Stimulated activated CD8-positive, alpha-beta memory T cell treated with anti-CD3 and anti-CD28 coated beads, Interleukin-2, amount 100 ng/mL, for 1 hour (primary cell): ENCODE results near the gene ATXN7L1.
A peak's percentile ranks its signal among the peaks of the same experiment; 100 is the strongest.

Experiments used
- DNase-seq, 2 donors: peaks; one replicate each; pipeline ENCODE4 v3.0.0-alpha.2; 2020; ENCODE audit warnings: low read depth in 2 of 2

Gene ATXN7L1

DNA sequence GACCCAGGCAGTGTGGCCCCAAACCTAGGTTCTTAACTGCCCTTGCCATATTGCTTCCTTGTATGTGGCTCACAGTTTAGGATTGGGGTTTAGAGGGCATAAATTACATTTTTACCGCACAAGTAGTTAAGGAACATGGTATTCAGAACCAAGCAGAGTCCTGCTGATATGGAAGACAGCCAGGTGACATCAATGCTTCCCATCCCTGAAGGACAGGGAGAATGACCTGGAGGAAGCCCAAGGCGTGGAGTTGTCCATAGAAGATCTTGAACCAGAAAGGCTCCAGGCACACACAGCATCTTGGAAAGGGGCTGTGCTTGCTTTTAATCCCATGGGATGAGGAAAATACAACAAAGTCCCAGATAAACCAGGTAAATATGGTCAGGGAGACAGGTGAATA lies 48.3 kb downstream of the ATXN7L1 start:
- no peak for DNase-seq

GRCh38 chr7:105827151-105827875 lies 49.1 kb downstream of the ATXN7L1 start:
- DNase-seq = no peak

DNA sequence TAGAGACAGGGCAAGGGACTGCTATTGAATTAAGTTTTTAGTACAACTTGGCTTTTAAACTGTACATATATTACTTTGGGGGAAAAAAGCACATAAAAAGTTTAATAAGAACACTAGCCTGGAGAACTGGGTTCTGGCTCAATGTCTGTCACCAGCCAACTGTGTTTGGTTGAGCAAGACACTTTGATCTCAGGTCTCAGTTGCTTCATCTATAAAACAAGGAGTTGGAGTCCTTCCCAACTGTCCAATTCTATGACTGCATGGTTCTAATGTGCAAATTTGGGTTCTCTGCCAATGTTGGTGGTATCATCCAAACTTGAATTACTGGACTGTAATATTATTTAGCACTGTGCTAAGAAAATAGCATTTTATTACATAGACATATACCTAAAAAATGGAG lies 50.3 kb downstream of the ATXN7L1 start:
- DNase-seq = no peak

DNA sequence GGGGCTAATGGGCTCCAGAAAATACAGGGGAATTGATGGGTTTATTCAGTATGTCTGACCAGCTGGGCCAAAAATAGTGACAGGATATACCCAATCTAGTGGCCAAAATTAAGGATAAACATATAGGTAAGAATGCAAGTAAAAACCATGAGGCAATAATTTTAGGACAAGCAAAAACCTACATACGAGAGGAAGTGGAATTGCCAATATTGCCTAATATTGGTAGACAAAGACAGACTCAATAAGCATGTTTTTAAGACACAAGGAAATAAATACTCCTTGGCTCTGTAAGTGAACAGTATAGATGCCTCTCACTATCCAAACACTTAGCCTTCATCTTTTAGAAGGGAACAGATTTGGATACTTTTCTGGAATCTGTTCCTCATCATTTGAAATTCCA lies 51.0 kb downstream of the ATXN7L1 start:
- DNase-seq = no peak

DNA sequence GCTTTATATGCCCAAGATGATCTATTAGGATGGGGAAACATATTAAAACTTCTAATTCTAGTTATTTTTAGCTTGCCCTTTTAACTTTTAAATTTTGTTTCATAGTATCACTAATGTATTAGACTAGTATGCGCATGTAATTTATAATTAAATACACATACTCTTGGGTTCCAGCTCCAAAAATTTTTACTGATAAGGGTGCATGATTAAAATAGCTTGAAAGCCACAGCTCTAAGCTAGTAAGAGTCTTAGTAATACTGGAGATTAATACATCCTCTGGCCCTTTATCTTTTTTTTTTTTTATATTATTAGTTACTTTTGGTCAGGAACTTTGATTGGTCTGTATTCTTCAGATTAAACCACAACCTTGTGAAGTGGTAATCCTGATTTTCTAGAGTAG lies 53.6 kb downstream of the ATXN7L1 start:
- no peak for DNase-seq

GRCh38 chr7:105821527-105821926 lies 54.9 kb downstream of the ATXN7L1 start:
- DNase-seq = no peak

GRCh38 chr7:105820363-105821066 lies 55.9 kb downstream of the ATXN7L1 start:
- no peak for DNase-seq

GRCh38 chr7:105819559-105819958 lies 56.8 kb downstream of the ATXN7L1 start:
- no peak for DNase-seq

DNA sequence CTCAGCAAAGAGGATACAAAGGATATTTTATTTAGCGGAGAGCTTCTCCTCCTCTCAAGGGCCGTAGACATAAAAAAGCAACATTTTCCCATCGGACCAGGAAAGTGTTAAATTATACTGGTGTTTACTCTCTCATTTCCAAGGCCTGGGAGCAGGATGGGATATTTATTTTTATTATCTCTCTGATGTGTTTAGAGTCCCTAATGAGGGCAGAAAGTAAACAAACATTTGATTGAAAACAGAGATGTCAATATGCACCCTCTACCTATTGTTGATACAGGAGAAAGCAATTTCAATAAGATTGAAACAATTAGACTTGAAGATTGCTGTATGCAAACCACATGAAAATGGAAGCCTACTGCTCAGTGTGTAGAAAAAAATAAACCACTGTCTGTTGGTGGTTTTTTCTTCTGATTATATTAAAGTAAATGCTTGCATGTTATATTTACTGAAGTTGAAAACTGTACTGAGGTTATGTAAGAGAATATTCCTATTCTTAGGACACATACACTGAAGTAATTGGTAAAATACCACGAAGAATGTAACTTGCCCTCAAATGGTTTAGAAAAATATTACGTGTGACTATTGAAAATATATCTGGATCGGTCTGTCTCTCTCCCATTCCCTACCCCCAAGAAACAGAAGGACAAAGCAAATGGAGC lies 59.3 kb downstream of the ATXN7L1 start:
- no peak for DNase-seq

DNA sequence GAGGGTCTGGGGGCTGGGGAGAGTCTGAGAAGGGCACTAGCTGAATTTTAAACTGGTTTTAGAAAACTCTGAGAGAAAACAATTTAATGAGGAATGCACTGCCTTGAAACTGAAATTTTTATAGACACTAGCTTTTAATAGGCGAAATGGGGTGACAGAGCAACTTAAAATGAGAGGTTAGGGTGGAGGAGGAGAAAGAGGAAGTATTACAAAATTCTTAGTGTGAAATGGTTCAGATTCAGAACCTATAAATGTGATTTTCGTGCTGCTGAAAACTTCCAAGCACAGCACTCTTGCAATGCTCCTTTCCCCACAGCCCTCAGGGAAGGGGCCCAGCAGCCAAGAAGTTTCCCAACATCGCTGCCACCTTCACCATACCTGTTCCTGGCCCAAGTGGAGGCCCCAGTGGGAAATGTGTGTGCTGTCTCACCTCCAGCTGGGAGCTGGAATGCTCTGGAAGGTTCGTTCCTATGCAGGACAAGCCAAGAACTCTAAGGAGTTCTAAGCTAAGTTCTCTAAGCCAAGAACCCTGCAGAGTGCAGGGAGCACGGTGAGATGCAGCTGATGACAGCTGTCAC lies 60.0 kb downstream of the ATXN7L1 start:
- no peak for DNase-seq

DNA sequence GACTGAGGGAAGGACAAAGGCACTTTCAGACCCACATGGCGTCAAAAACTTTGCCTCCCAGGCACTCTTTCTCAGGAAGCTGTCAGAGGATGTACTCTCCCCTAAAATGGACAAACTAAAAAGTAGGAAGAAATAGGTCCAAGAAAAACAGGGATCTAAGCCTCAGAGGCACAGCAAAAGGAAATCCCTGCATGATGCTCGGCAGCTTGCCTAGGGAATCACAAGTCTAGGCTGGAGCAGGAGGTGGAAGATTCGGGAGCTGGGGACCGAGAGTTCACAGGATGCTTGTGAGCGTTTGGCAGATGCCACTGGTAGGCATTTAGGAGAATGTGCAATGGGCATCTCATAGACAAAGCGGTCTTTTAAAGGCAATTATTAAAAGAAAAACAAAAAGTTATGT lies 60.8 kb downstream of the ATXN7L1 start:
- DNase-seq = no peak

- DNase-seq = no peak
Measured at GRCh38 chr7:105814481-105814880, 61.9 kb downstream of the ATXN7L1 start.

DNA sequence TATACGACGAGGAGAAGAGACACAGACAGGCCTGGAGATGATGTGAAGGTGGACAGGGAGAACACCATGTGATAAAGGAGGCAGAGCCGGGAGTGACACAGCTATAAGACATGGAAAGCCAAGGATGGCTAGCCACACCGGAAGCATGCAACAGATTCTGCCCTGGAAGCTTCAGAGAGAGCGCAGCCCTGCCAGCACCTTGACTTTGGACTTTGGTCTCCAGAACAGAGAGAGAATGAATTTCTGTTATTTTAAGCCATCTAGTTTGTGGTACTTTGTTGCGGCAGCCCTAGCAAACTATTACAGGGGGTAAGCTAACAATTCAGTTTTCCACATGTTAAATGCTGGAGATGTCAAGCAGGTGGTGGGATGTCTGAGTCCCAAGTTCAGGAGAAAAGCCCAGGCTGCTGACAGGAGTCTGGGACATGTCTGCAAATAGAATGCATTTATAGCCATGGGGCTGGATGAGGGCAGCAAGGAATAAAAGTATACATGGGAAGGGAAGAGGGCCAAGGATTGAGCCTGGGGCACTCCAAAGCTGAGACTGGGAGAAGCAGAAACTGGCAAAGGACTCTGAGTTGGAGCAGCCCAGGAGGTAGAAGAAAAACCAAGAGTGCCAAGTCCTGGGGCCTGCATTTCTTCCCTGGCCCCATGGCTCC lies 65.1 kb downstream of the ATXN7L1 start:
- DNase-seq = no peak

GRCh38 chr7:105810556-105810955 lies 65.8 kb downstream of the ATXN7L1 start:
- DNase-seq = no peak

- DNase-seq = peak; percentile 50 to 51
Measured at GRCh38 chr7:105808703-105809590, 67.5 kb downstream of the ATXN7L1 start.

GRCh38 chr7:105808209-105808608 lies 68.2 kb downstream of the ATXN7L1 start:
- DNase-seq = no peak

DNA sequence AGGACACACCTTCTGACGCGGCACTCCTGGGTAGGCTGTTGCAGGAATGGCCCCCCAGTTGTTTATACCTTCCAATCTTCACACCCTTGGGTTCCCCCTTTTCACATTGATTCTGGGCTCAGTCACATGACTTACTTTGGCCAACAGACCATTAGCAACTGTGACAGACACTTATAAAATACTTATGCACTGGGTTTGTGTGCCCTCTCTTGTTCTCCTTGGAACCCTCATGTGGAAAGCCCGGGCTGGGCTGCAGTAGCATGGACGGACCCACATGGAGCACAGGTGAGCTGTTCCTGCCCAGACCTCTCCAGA lies 69.0 kb downstream of the ATXN7L1 start:
- no peak for DNase-seq

DNA sequence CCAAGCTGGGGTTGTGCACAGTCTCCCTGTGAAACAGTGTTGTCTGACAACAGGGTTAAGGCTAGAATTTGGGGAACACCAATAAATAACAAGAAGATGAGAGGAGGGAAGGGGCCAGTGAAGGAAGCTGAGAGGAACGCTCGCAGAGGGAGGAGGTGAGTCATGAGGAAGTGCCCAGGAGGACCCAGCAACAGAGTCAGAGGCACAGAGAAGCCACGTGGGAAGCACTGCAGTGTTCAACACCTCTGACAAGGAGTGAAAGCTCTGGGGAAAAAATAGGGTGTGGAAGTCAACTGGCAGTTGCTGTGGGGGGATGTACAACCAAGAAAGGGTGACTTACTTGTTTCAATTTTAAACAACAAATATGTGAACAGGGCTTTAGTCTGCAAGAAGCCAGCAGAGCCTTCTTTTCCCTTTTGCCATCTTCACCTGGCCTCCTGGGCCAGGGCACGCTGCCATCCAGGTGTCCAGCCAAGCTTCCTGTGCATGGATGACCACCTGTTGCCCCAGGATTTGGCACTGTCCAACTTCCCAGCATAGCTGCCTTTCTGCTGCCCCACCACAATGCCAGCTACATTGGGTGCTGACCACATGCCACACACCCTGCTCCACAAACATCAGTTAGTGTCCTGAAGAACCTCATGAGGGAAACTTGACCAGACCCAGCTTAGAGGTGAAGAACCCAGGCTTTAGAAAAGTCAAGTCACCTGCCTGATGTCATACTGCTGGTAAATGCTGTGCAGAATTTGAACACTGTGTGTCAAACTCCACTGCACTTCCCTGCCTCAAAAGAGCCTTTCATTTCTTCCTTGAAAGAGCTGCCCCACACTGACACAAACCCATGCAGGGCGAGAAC lies 69.6 kb downstream of the ATXN7L1 start:
- DNase-seq = peak; percentile 33 to 34

- no peak for DNase-seq
Measured at GRCh38 chr7:105805447-105806019, 70.9 kb downstream of the ATXN7L1 start.

GRCh38 chr7:105803429-105803736 lies 73.0 kb downstream of the ATXN7L1 start:
- no peak for DNase-seq
